Activated CD8-positive, alpha-beta T cell treated with anti-CD3 and anti-CD28 coated beads, Interleukin-2, amount 10 ng/mL, durations not matched to agents 7 days and 5 days (primary cell): ENCODE data around the gene TRAPPC5. TPM values are rescaled to one million over a fixed set of nuclear protein-coding genes. Genes with fewer than 3 reads are reported as not detected.

Source experiments
- ATAC-seq: fragments of 150-1000 bp; cut with Tn5 transposase; one replicate; pipeline ENCODE4 v1.10.0; 2021; ENCODE audit warnings: moderate library complexity
- CTCF ChIA-PET: fragments of 350-600 bp; sonication (Branson Sonifier 250); formaldehyde crosslinking; loops from one replicate; lab custom pipeline; 2021; ENCODE audit warnings: antibody characterized with exemption; lab: Charles Lee
- POLR2A ChIA-PET: fragments of 350-600 bp; sonication (Branson Sonifier 250); formaldehyde crosslinking; loops from one replicate; lab custom pipeline; 2021; ENCODE audit warnings: antibody characterized with exemption; lab: Charles Lee
- DNase-seq: peaks from one replicate; pipeline ENCODE4 v3.0.0-alpha.2; 2020
- H3K27ac Mint-ChIP-seq: one replicate; pipeline ENCODE4 v1.8.0; 2021; ENCODE audit warnings: mild to moderate bottlenecking, mixed read lengths
- H3K27me3 Mint-ChIP-seq: one replicate; pipeline ENCODE4 v1.8.0; 2021; ENCODE audit warnings: low read depth, mixed read lengths
- H3K36me3 Mint-ChIP-seq: one replicate; pipeline ENCODE4 v1.8.0; 2021; ENCODE audit warnings: low read depth, mixed read lengths
- H3K4me1 Mint-ChIP-seq: one replicate; pipeline ENCODE4 v1.8.0; 2021; ENCODE audit warnings: low read depth, mixed read lengths
- H3K4me3 Mint-ChIP-seq: one replicate; pipeline ENCODE4 v1.8.0; 2021; ENCODE audit warnings: mild to moderate bottlenecking, mixed read lengths
- H3K9me3 Mint-ChIP-seq: one replicate; pipeline ENCODE4 v1.8.0; 2022; ENCODE audit warnings: mixed read lengths; ENCODE audit not compliant: insufficient read depth
- total RNA-seq, 2 experiments: library from RNA; stranded (reverse); gene quantifications; one replicate each; pipeline ENCODE4 v1.2.3, GENCODE V29; 2021

The TRAPPC5 gene
- total RNA-seq, 2 experiments from 2014 or later = 92.8 to 95.1 TPM

- POLR2A ChIA-PET = interaction anchor here (0.9 to 1.1 kb wide), 3 partner anchors 36 to 48 kb away, joined by 3 read pairs; partner anchors contain the start of genes PET100, STXBP2 and XAB2
- peaks cover 8% of the 10 kb centered on the region for H3K36me3 Mint-ChIP-seq
- DNase-seq (no peak), ATAC-seq (no peak)
- CTCF ChIA-PET = interaction anchor here (1.3 to 3.1 kb wide), 5 partner anchors 25 to 122 kb away, joined by 3 to 12 read pairs (median 4); no protein-coding TSS in a partner anchor
- no peak overlapping the region for H3K4me3 Mint-ChIP-seq
- peaks cover 19% of the 10 kb centered on the region for H3K27me3 Mint-ChIP-seq
- H3K9me3 Mint-ChIP-seq = no peaks in the 10 kb centered on the region
- no peak overlapping the region for H3K27ac Mint-ChIP-seq
- H3K4me1 Mint-ChIP-seq = peaks cover 60% of the 10 kb centered on the region
These were observed 2.8 kb upstream of the TRAPPC5 start for GRCh38 chr19:7677669-7678311.

- peak; percentile 45 for ATAC-seq
- no peaks in the 10 kb centered on the region for H3K9me3 Mint-ChIP-seq
- peak overlapping the region; percentile 76 for H3K27ac Mint-ChIP-seq
- H3K4me1 Mint-ChIP-seq = peaks cover 60% of the 10 kb centered on the region
- ChIA-PET POLR2A (interaction anchor here (0.9 kb wide), 1 partner anchor 38 kb away, joined by 3 read pairs; no protein-coding TSS in a partner anchor), CTCF (interaction anchor here (0.8 to 3.1 kb wide), 5 partner anchors 27 to 120 kb away, joined by 3 to 12 read pairs (median 4); no protein-coding TSS in a partner anchor)
- H3K36me3 Mint-ChIP-seq = peaks cover 11% of the 10 kb centered on the region
- H3K27me3 Mint-ChIP-seq = peaks cover 17% of the 10 kb centered on the region
- peak; percentile 74 for DNase-seq
- peak overlapping the region; percentile 40 for H3K4me3 Mint-ChIP-seq
These were observed 1.5 kb upstream of the TRAPPC5 start for GRCh38 chr19:7678971-7679751.

- H3K4me1 Mint-ChIP-seq = peaks cover 55% of the 10 kb centered on the region
- DNase-seq (no peak), ATAC-seq (no peak)
- CTCF ChIA-PET = interaction anchor here (0.7 to 3.2 kb wide), 30 partner anchors 9 to 579 kb away, joined by 3 to 100 read pairs (median 5); partner anchors contain the start of genes FCER2, PET100, RETN and TIMM44
- peak overlapping the region; percentile 87 for H3K4me3 Mint-ChIP-seq
- H3K27ac Mint-ChIP-seq = peak overlapping the region; percentile 76
- POLR2A ChIA-PET = interaction anchor here (0.9 to 1.4 kb wide), 2 partner anchors 50 to 112 kb away, joined by 5 read pairs; partner anchors contain the start of genes PET100 and XAB2
- peaks cover 11% of the 10 kb centered on the region for H3K36me3 Mint-ChIP-seq
- peaks cover 14% of the 10 kb centered on the region for H3K27me3 Mint-ChIP-seq
- no peaks in the 10 kb centered on the region for H3K9me3 Mint-ChIP-seq
These were observed 645 bp upstream of the TRAPPC5 start for GRCh38 chr19:7679771-7680605.

- peaks cover 11% of the 10 kb centered on the region for H3K36me3 Mint-ChIP-seq
These were observed 924 bp downstream of the TRAPPC5 start for GRCh38 chr19:7681340-7682174.

GRCh38 chr19:7682175-7682855 is 1.7 kb downstream of the TRAPPC5 start:
- DNase-seq (no peak), ATAC-seq (no peak)
- H3K4me1 Mint-ChIP-seq = peaks cover 38% of the 10 kb centered on the region
- H3K27ac Mint-ChIP-seq = no peak overlapping the region
- ChIA-PET POLR2A (no interaction called here), CTCF (interaction anchor here (2.6 to 3.2 kb wide), 3 partner anchors 28 to 118 kb away, joined by 20 to 100 read pairs (median 50); partner anchors contain the start of genes PET100 and XAB2)
- peaks cover 15% of the 10 kb centered on the region for H3K27me3 Mint-ChIP-seq
- peak overlapping the region; percentile 28 for H3K4me3 Mint-ChIP-seq
- peaks cover 11% of the 10 kb centered on the region for H3K36me3 Mint-ChIP-seq
- no peaks in the 10 kb centered on the region for H3K9me3 Mint-ChIP-seq

More at GRCh38 chr19:7681340-7682174, 924 bp downstream of the TRAPPC5 start:
- H3K4me1 Mint-ChIP-seq = peaks cover 46% of the 10 kb centered on the region
- POLR2A ChIA-PET = interaction anchor here (0.8 to 1.4 kb wide), 3 partner anchors 38 to 113 kb away, joined by 3 to 5 read pairs (median 5); partner anchors contain the start of genes PET100 and XAB2
- peak; percentile 54 for ATAC-seq
- H3K9me3 Mint-ChIP-seq = no peaks in the 10 kb centered on the region
- peak; percentile 93 for DNase-seq
- peak overlapping the region; percentile 93 for H3K27ac Mint-ChIP-seq
- H3K4me3 Mint-ChIP-seq = peak overlapping the region; percentile 87
- CTCF ChIA-PET = interaction anchor here (0.5 to 3.2 kb wide), 62 partner anchors 8 to 1936 kb away, joined by 3 to 100 read pairs (median 4); partner anchors contain the start of genes ARHGEF18, CD209, FCER2 and MAP2K7
- peaks cover 15% of the 10 kb centered on the region for H3K27me3 Mint-ChIP-seq

GRCh38 chr19:7685546-7686445 is 5.2 kb downstream of the TRAPPC5 start:
- Mint-ChIP-seq H3K4me1 (peaks cover 10% of the 10 kb centered on the region), H3K36me3 (peaks cover 11% of the 10 kb centered on the region)
- POLR2A ChIA-PET = no interaction called here

GRCh38 chr19:7687177-7687576 is 6.5 kb downstream of the TRAPPC5 start:
- Mint-ChIP-seq H3K9me3 (no peaks in the 10 kb centered on the region), H3K27me3 (peaks cover 3% of the 10 kb centered on the region), H3K27ac (no peak overlapping the region), H3K4me1 (peaks cover 5% of the 10 kb centered on the region), H3K4me3 (no peak overlapping the region), H3K36me3 (peaks cover 8% of the 10 kb centered on the region)
- DNase-seq (no peak), ATAC-seq (no peak)
- ChIA-PET POLR2A (no interaction called here), CTCF (no interaction called here)

More at GRCh38 chr19:7685546-7686445, 5.2 kb downstream of the TRAPPC5 start:
- H3K27ac Mint-ChIP-seq = no peak overlapping the region
- ATAC-seq = no peak
- CTCF ChIA-PET = interaction anchor here (0.7 to 2.5 kb wide), 3 partner anchors 113 to 439 kb away, joined by 4 to 7 read pairs (median 4); no protein-coding TSS in a partner anchor
- no peaks in the 10 kb centered on the region for H3K9me3 Mint-ChIP-seq
- peaks cover 3% of the 10 kb centered on the region for H3K27me3 Mint-ChIP-seq
- DNase-seq = no peak
- H3K4me3 Mint-ChIP-seq = no peak overlapping the region

- Mint-ChIP-seq H3K36me3 (no peaks in the 10 kb centered on the region), H3K9me3 (no peaks in the 10 kb centered on the region), H3K27me3 (peaks cover 3% of the 10 kb centered on the region), H3K27ac (no peak overlapping the region), H3K4me3 (no peak overlapping the region), H3K4me1 (no peaks in the 10 kb centered on the region)
- ChIA-PET CTCF (interaction anchor here (2.0 kb wide), 1 partner anchor 9 kb away, joined by 6 read pairs; the partner anchor contains the start of gene TRAPPC5), POLR2A (no interaction called here)
- no peak for ATAC-seq
- DNase-seq = no peak
These were observed 8.5 kb downstream of the TRAPPC5 start for GRCh38 chr19:7689165-7689564.

- no peak overlapping the region for H3K4me3 Mint-ChIP-seq
- H3K27me3 Mint-ChIP-seq = no peaks in the 10 kb centered on the region
- POLR2A ChIA-PET = no interaction called here
- no peaks in the 10 kb centered on the region for H3K4me1 Mint-ChIP-seq
- CTCF ChIA-PET = no interaction called here
- H3K27ac Mint-ChIP-seq = no peak overlapping the region
- ATAC-seq (no peak), DNase-seq (no peak)
- no peaks in the 10 kb centered on the region for H3K9me3 Mint-ChIP-seq
- no peaks in the 10 kb centered on the region for H3K36me3 Mint-ChIP-seq
These were observed 10.2 kb downstream of the TRAPPC5 start for GRCh38 chr19:7690779-7691258.
